Measurements from ENCODE around the gene LRWD1.
"Not testable (repeated sequence)": the region's sequence is repeated elsewhere in the genome, so short reads cannot be mapped to it uniquely, and the experiment has no call there.

GRCh38 chr7:102479982-102480637 lies 15.3 kb downstream of the LRWD1 start:
- not testable (repeated sequence) for TF ChIP-seq POLR2A, POLR2AphosphoS5 (IDR thresholded peaks at IDR 0.05)
- TF ChIP-seq, protein P1, sequence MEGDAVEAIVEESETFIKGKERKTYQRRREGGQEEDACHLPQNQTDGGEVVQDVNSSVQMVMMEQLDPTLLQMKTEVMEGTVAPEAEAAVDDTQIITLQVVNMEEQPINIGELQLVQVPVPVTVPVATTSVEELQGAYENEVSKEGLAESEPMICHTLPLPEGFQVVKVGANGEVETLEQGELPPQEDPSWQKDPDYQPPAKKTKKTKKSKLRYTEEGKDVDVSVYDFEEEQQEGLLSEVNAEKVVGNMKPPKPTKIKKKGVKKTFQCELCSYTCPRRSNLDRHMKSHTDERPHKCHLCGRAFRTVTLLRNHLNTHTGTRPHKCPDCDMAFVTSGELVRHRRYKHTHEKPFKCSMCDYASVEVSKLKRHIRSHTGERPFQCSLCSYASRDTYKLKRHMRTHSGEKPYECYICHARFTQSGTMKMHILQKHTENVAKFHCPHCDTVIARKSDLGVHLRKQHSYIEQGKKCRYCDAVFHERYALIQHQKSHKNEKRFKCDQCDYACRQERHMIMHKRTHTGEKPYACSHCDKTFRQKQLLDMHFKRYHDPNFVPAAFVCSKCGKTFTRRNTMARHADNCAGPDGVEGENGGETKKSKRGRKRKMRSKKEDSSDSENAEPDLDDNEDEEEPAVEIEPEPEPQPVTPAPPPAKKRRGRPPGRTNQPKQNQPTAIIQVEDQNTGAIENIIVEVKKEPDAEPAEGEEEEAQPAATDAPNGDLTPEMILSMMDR (IDR thresholded peaks at IDR 0.05), result peak in 2 of 3 donors; percentile 42
